SJSA1 (cell line): ENCODE results near the gene SYNM. TPM values are rescaled to one million over a fixed set of nuclear protein-coding genes. Genes with fewer than 3 reads are reported as not detected.

Experiments used
- DNase-seq, 2 experiments: peaks; one replicate each; pipeline ENCODE4 v3.0.0-alpha.2; 2015 to 2020; ENCODE audit warnings: low spot score in 2 of 2, low read depth in 1 of 2
- H3K27ac ChIP-seq: fragments of 250-450 bp; sonication (Bioruptor Pico); 2 replicates; pipeline ENCODE4 v1.5.1; 2020; ENCODE audit warnings: mild to moderate bottlenecking, moderate library complexity
- H3K27me3 ChIP-seq: fragments of 250-450 bp; sonication (Bioruptor Pico); replicated peaks from 2 replicates; pipeline ENCODE4 v1.5.1; 2020; ENCODE audit warnings: mild to moderate bottlenecking, moderate library complexity
- H3K36me3 ChIP-seq: fragments of 250-450 bp; sonication (Bioruptor Pico); 2 replicates; pipeline ENCODE4 v1.5.1; 2020; ENCODE audit warnings: mild to moderate bottlenecking
- H3K4me1 ChIP-seq: fragments of 250-450 bp; sonication (Bioruptor Pico); replicated peaks from 2 replicates; pipeline ENCODE4 v1.6.1; 2021; ENCODE audit warnings: mild to moderate bottlenecking
- H3K4me3 ChIP-seq: fragments of 250-450 bp; sonication (Bioruptor Pico); 2 replicates; pipeline ENCODE4 v1.5.1; 2020; ENCODE audit warnings: mild to moderate bottlenecking
- H3K9me3 ChIP-seq: fragments of 250-450 bp; sonication (Bioruptor Pico); replicated peaks from 2 replicates; pipeline ENCODE4 v1.5.1; 2020; ENCODE audit warnings: mild to moderate bottlenecking
- total RNA-seq: library from RNA; depleted of rRNA; stranded (reverse); fragments of >200 nt; shearing (Covaris generic); gene quantifications from 2 replicates; pipeline ENCODE4 v1.2.3, GENCODE V29; 2014

Gene SYNM
- total RNA-seq, 1 experiment from 2014 or later, result 71.3 TPM

GRCh38 chr15:99117563-99118257, 12.8 kb downstream of the SYNM start:
- DNase-seq, result no peak
- Histone ChIP-seq H3K27ac (no peak overlapping the region), H3K36me3 (peaks cover 93% of the 10 kb centered on the region), H3K27me3 (no peaks in the 10 kb centered on the region), H3K4me1 (peaks cover 13% of the 10 kb centered on the region), H3K4me3 (no peak overlapping the region), H3K9me3 (no peaks in the 10 kb centered on the region)

GRCh38 chr15:99118258-99118632, 13.4 kb downstream of the SYNM start:
- no peak for DNase-seq
- no peaks in the 10 kb centered on the region for H3K9me3 ChIP-seq
- H3K27me3 ChIP-seq, result no peaks in the 10 kb centered on the region
- no peak overlapping the region for H3K4me3 ChIP-seq
- H3K36me3 ChIP-seq, result peaks cover 90% of the 10 kb centered on the region
- H3K27ac ChIP-seq, result no peak overlapping the region
- H3K4me1 ChIP-seq, result peaks cover 18% of the 10 kb centered on the region

DNA sequence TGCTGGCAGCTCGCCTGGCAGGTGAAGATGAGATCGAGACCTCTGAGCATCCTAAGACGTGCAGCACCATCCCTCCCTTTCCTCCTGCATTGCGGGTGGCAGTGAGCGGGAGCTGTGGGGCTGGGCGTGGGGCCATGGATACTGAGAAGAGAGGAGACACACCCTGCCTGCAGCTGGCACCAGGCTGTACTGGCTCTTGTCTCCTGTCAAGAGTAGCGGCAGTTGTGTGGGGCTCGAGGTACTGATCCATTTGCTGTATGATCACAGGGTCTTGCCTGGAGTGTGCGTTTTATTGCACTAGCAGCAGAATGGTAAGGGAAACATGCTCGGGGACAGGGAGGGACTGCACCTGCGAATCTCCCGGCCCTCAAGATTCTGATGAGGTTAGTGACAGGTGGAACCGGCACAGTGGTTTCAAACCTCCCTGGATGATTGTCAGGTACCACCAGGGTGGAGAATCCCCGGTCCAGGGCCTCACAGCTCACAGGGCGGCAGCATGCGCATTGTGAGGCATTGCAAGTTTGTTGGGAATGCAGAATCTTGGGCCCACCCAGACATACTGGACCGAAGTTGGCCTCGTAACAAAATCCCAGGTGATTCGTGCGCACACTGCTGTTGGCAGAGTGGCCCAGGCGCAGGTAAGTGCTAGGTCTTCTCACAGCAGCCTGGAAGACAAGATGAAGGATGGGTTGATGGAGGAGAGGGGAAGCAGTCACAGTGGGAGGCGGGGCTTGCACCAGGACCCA, 14.1 kb downstream of the SYNM start:
- DNase-seq, result no peak
- Histone ChIP-seq H3K9me3 (no peaks in the 10 kb centered on the region), H3K27ac (no peak overlapping the region), H3K4me1 (peaks cover 21% of the 10 kb centered on the region), H3K27me3 (no peaks in the 10 kb centered on the region), H3K36me3 (peaks cover 82% of the 10 kb centered on the region), H3K4me3 (no peak overlapping the region)

GRCh38 chr15:99120050-99120777, 15.3 kb downstream of the SYNM start:
- H3K27ac ChIP-seq, result no peak overlapping the region; the same call in 1 of the 2 replicates
- H3K27me3 ChIP-seq, result no peaks in the 10 kb centered on the region
- no peak overlapping the region for H3K4me3 ChIP-seq
- no peaks in the 10 kb centered on the region for H3K9me3 ChIP-seq
- H3K36me3 ChIP-seq, result peaks cover 82% of the 10 kb centered on the region
- no peak for DNase-seq
- H3K4me1 ChIP-seq, result peaks cover 34% of the 10 kb centered on the region

- DNase-seq, result no peak
- Histone ChIP-seq H3K4me3 (no peak overlapping the region), H3K9me3 (no peaks in the 10 kb centered on the region), H3K27me3 (no peaks in the 10 kb centered on the region), H3K4me1 (peaks cover 43% of the 10 kb centered on the region), H3K27ac (no peak overlapping the region), H3K36me3 (peaks cover 83% of the 10 kb centered on the region)
Observed at GRCh38 chr15:99121207-99121606, 16.3 kb downstream of the SYNM start.

DNA sequence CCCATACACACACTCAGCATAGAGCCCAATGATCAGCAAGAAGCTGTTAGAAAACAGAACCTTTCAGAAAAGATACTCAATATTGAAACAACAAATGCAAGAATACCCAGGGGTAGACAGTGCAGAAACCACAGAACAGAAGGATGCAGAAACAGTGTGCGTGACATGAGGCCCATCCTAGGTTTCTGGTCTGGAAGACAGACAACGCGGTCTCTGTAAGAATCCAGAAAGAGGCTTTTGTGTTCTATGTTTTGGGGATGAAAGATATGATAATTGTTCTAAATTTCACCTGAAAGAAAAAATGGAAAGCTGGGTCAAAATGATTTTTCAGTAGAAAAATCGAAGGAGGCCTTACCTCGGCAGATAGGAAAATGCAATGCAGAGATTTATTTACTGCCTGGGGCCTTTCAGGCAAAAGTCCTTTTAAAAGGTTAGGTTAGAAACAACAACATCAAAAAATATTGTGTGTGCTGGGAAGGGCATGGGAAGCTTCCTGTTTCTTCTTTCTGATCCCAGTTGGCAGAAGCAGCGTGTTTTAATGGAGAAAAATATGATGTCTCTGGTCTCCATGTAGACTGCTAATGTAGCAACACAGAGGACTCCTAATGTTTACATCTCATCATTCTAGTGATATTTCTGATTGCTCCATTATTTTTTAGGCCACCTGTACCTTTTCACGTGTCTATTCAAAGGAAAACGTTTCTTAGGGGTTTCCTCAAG, 17.0 kb downstream of the SYNM start:
- H3K4me1 ChIP-seq, result peaks cover 45% of the 10 kb centered on the region
- no peaks in the 10 kb centered on the region for H3K9me3 ChIP-seq
- H3K36me3 ChIP-seq, result peaks cover 83% of the 10 kb centered on the region
- no peak for DNase-seq
- H3K27me3 ChIP-seq, result no peaks in the 10 kb centered on the region
- no peak overlapping the region for H3K27ac ChIP-seq
- H3K4me3 ChIP-seq, result no peak overlapping the region

- Histone ChIP-seq H3K4me3 (no peak overlapping the region), H3K27ac (peak overlapping the region; percentile 73), H3K27me3 (no peaks in the 10 kb centered on the region), H3K9me3 (no peaks in the 10 kb centered on the region), H3K36me3 (peaks cover 83% of the 10 kb centered on the region), H3K4me1 (peaks cover 45% of the 10 kb centered on the region)
- DNase-seq, result peak in 1 of 2 experiments; percentile 31
Observed at GRCh38 chr15:99122831-99123712, 18.2 kb downstream of the SYNM start.

DNA sequence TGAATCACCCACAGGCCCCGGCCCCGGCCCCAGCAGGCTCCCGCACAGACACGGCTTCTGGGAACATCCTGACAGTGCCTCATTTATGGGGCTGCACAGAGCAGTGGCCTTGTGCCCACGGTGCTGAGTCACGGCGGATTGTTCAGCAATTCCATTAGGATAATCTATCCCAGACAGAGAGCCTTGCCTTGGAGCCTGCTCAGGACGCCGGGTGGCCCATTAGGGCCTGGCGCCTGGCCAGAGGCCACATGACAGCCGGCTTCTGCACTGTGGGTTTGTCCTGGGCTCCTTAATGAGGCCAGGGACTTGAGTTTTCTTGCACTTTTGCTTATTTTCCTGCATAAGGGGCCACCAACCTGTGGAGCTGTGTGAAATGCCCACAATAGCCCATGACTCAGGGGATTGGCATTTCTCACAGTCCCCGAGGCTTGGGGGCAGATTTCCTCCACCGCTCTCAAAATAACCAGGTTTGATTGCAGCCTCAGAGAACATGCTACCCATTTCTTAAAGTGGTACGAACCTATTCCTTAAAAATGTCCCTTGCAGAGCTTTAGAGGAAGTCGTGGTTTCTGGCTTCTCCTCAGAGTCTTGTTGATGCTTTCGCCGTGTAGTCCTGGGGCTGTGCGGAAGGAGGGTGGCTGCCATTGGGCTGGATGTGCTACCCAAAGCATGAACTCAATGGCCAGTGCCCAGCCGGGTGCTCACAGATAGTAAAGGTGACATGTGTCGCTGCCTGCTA, 19.0 kb downstream of the SYNM start:
- Histone ChIP-seq H3K27me3 (no peaks in the 10 kb centered on the region), H3K9me3 (no peaks in the 10 kb centered on the region), H3K36me3 (peaks cover 86% of the 10 kb centered on the region), H3K27ac (peak overlapping the region; percentile 73), H3K4me1 (peaks cover 49% of the 10 kb centered on the region), H3K4me3 (no peak overlapping the region)
- DNase-seq, result peak; percentile 99

- no peaks in the 10 kb centered on the region for H3K9me3 ChIP-seq
Observed at GRCh38 chr15:99124641-99125040, 19.8 kb downstream of the SYNM start.

DNA sequence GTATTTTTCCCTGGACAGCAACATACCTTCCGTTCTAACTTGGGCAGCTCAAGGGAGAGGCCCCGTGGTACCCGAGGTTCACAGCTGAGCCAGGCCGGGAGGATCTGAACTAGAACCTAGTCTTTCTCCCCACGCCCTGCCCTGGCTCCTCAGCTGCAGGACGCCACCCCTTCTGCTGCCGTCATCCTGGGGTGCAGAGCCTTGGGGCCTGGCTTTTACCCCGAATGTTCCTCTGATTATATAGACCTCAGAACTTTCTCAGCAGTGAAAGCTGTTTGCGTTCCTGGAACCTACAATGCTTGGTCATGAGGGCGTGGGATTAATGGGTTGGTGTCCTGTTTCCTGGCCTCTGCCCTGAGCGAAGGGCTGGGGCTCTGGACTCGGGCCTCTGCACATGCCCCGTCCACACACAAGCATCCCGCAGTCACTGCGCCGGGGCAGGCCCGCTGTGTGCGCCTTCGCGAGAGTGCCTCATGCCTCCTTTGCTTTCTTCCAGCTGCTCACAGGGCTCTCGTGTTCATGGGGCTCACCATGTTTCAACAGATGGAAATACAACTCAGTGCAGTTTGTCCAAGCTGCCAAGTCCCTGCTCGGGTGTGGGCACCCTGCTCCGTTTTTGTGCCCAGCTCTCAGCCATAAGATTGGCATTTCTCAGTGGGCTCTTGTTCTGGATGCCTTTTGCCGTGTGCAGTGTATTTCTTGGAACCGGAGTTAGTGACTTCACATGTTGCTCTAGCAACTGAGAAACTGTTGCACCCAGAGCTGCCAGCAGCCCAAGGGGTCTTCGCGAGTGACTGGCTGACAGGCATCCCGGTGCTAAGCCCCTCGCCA, 20.4 kb downstream of the SYNM start:
- Histone ChIP-seq H3K9me3 (no peaks in the 10 kb centered on the region), H3K36me3 (peaks cover 86% of the 10 kb centered on the region), H3K27ac (peak overlapping the region; percentile 62), H3K27me3 (no peaks in the 10 kb centered on the region), H3K4me1 (peaks cover 62% of the 10 kb centered on the region), H3K4me3 (no peak overlapping the region)
- no peak for DNase-seq

More at GRCh38 chr15:99124641-99125040, 19.8 kb downstream of the SYNM start:
- Histone ChIP-seq H3K4me3 (no peak overlapping the region), H3K27ac (peak overlapping the region; percentile 62), H3K36me3 (peaks cover 86% of the 10 kb centered on the region), H3K4me1 (peaks cover 56% of the 10 kb centered on the region), H3K27me3 (no peaks in the 10 kb centered on the region)
- no peak for DNase-seq

GRCh38 chr15:99126131-99126588, 21.3 kb downstream of the SYNM start:
- Histone ChIP-seq H3K27me3 (no peaks in the 10 kb centered on the region), H3K4me3 (no peak overlapping the region), H3K9me3 (no peaks in the 10 kb centered on the region), H3K36me3 (peaks cover 86% of the 10 kb centered on the region), H3K4me1 (peaks cover 71% of the 10 kb centered on the region), H3K27ac (no peak overlapping the region)
- DNase-seq, result no peak
